Chondrocyte (in vitro differentiated cells): ENCODE measurements around the gene MTARC1. TPM values are rescaled to one million over a fixed set of nuclear protein-coding genes. Genes with fewer than 3 reads are reported as not detected.

ENCODE experiments used
- DNase-seq: peaks from one replicate; pipeline ENCODE4 v3.0.0; 2021; ENCODE audit warnings: mixed read lengths, low spot score
- H3K27ac Mint-ChIP-seq: one replicate; pipeline ENCODE4 v1.8.0; 2021; ENCODE audit warnings: mild to moderate bottlenecking, moderate library complexity, mixed read lengths; ENCODE audit not compliant: unreplicated experiment
- H3K27me3 Mint-ChIP-seq: 2 replicates; pipeline ENCODE4 v1.8.0; 2021; ENCODE audit warnings: low read depth, mixed read lengths
- H3K36me3 Mint-ChIP-seq: 2 replicates; pipeline ENCODE4 v1.8.0; 2021; ENCODE audit warnings: low read depth, mixed read lengths
- H3K4me1 Mint-ChIP-seq: 2 replicates; pipeline ENCODE4 v1.8.0; 2021; ENCODE audit warnings: low read depth, mild to moderate bottlenecking, mixed read lengths
- H3K4me3 Mint-ChIP-seq: one replicate; pipeline ENCODE4 v1.8.0; 2021; ENCODE audit warnings: mild to moderate bottlenecking, moderate library complexity, mixed read lengths; ENCODE audit not compliant: unreplicated experiment
- H3K9me3 Mint-ChIP-seq: 2 replicates; pipeline ENCODE4 v1.8.0; 2021; ENCODE audit warnings: low read depth, mixed read lengths
- CTCF ChIP-seq: fragments of 200-600 bp; sonication (generic); IDR thresholded peaks from 2 replicates; pipeline ENCODE4 v1.5.0; 2021; ENCODE audit warnings: antibody characterized with exemption, mild to moderate bottlenecking, moderate library complexity
- total RNA-seq: library from RNA; stranded (reverse); gene quantifications from 3 replicates; pipeline ENCODE4 v1.2.1, GENCODE V29; 2021

The MTARC1 gene
- total RNA-seq, 1 donor from 2014 or later = 2.5 TPM

- Mint-ChIP-seq H3K4me3 (no peak overlapping the region), H3K27ac (no peak overlapping the region), H3K4me1 (no peaks in the 10 kb centered on the region), H3K9me3 (no peaks in the 10 kb centered on the region), H3K36me3 (peaks cover 21% of the 10 kb centered on the region), H3K27me3 (no peaks in the 10 kb centered on the region)
- no peak for TF ChIP-seq CTCF
- DNase-seq = no peak
These were observed 24.9 kb upstream of the MTARC1 start for GRCh38 chr1:220761688-220762427.

GRCh38 chr1:220764757-220765156 lies 22.0 kb upstream of the MTARC1 start:
- no peaks in the 10 kb centered on the region for H3K9me3 Mint-ChIP-seq
- no peak overlapping the region for H3K27ac Mint-ChIP-seq
- H3K27me3 Mint-ChIP-seq = no peaks in the 10 kb centered on the region
- H3K36me3 Mint-ChIP-seq = peaks cover 20% of the 10 kb centered on the region
- TF ChIP-seq CTCF = no peak
- DNase-seq = no peak
- peaks cover 5% of the 10 kb centered on the region for H3K4me1 Mint-ChIP-seq
- H3K4me3 Mint-ChIP-seq = no peak overlapping the region

- peaks cover 18% of the 10 kb centered on the region for H3K36me3 Mint-ChIP-seq
- peak overlapping the region; percentile 36 for H3K27ac Mint-ChIP-seq
- H3K9me3 Mint-ChIP-seq = no peaks in the 10 kb centered on the region
- H3K4me1 Mint-ChIP-seq = peaks cover 5% of the 10 kb centered on the region
- no peak for TF ChIP-seq CTCF
- DNase-seq = no peak
- no peak overlapping the region for H3K4me3 Mint-ChIP-seq
- no peaks in the 10 kb centered on the region for H3K27me3 Mint-ChIP-seq
These were observed 19.2 kb upstream of the MTARC1 start for GRCh38 chr1:220767312-220768125.

- H3K4me1 Mint-ChIP-seq = peaks cover 5% of the 10 kb centered on the region
- H3K9me3 Mint-ChIP-seq = no peaks in the 10 kb centered on the region
- H3K27ac Mint-ChIP-seq = no peak overlapping the region
- H3K36me3 Mint-ChIP-seq = peaks cover 13% of the 10 kb centered on the region
- no peak for DNase-seq
- H3K4me3 Mint-ChIP-seq = no peak overlapping the region
- no peak for TF ChIP-seq CTCF
- no peaks in the 10 kb centered on the region for H3K27me3 Mint-ChIP-seq
These were observed 18.5 kb upstream of the MTARC1 start for GRCh38 chr1:220768126-220768601.

GRCh38 chr1:220769205-220769604 lies 17.5 kb upstream of the MTARC1 start:
- Mint-ChIP-seq H3K9me3 (no peaks in the 10 kb centered on the region), H3K4me1 (peaks cover 5% of the 10 kb centered on the region), H3K27ac (no peak overlapping the region), H3K27me3 (no peaks in the 10 kb centered on the region), H3K36me3 (peaks cover 9% of the 10 kb centered on the region), H3K4me3 (no peak overlapping the region)
- no peak for TF ChIP-seq CTCF
- DNase-seq = no peak
